ENCODE measurements around the gene TSC22D4. TPM values are rescaled to one million over a fixed set of nuclear protein-coding genes. Genes with fewer than 3 reads are reported as not detected.

TSC22D4 gene
- total and polyA plus RNA-seq, 9 of the 15 experiments (the other 6 are each of a cell fraction or from before 2014, with no cell fraction given): 0.37 to 107 (median 28.7) TPM

DNA sequence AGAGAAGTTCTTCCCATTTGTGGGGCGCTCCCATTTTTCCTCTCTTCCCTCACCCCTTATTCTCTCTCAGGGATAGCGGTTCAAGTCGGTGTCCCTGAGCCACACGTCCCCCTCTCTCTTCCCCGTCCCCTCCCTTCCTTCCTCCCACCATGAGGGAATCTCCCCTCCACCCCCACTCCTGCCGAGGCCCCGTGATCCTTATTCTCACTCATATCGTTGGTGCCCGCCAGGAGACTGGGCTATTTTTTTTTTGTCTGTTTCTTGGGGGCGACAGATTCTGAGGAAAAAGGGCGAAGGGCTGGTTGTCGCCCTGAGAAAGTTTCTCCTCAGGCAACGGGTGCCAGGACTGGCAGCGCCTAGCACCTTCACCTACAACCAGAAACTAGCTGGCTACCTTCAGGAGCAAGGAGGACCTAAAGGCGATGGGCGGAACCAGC is 51.2 kb downstream of the TSC22D4 start (continued):
- TF ChIP-seq HDAC3 (IDR thresholded peaks at IDR 0.05; ENCODE audit: borderline replicate concordance, partially characterized antibody) (no peak), ZNF444 (CRISPR knock-in tag; IDR thresholded peaks at IDR 0.05) (no peak), ZNF354B (CRISPR knock-in tag; IDR thresholded peaks at IDR 0.05) (no peak), GATAD2B (IDR thresholded peaks at IDR 0.05; ENCODE audit: borderline replicate concordance) (no peak; the same call in 1 of the 2 replicates), BCOR (IDR thresholded peaks at IDR 0.05) (no peak), FIP1L1 (IDR thresholded peaks at IDR 0.05; ENCODE audit: low read depth, low read length, poor library complexity, severe bottlenecking) (no peak), ZNF764 (CRISPR knock-in tag; IDR thresholded peaks at IDR 0.05; ENCODE audit: low read depth) (no peak), MIER1 (IDR thresholded peaks at IDR 0.05; ENCODE audit: low read depth) (no peak), NUFIP1 (IDR thresholded peaks at IDR 0.05; ENCODE audit: partially characterized antibody) (no peak), OTX1 (CRISPR knock-in tag; IDR thresholded peaks at IDR 0.05) (no peak), ZNF583 (CRISPR knock-in tag; IDR thresholded peaks at IDR 0.05) (peak; percentile 82; the same call in 1 of the 2 replicates), ZNF121 (CRISPR knock-in tag; conservative IDR thresholded peaks at IDR 0.05) (0 out of 2 replicates have a peak, but pooled peaks have one; percentile 13)
- TF ChIP-seq, protein P1, sequence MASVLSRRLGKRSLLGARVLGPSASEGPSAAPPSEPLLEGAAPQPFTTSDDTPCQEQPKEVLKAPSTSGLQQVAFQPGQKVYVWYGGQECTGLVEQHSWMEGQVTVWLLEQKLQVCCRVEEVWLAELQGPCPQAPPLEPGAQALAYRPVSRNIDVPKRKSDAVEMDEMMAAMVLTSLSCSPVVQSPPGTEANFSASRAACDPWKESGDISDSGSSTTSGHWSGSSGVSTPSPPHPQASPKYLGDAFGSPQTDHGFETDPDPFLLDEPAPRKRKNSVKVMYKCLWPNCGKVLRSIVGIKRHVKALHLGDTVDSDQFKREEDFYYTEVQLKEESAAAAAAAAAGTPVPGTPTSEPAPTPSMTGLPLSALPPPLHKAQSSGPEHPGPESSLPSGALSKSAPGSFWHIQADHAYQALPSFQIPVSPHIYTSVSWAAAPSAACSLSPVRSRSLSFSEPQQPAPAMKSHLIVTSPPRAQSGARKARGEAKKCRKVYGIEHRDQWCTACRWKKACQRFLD (CRISPR knock-in tag; IDR thresholded peaks at IDR 0.05): no peak
- TF ChIP-seq, protein P2, sequence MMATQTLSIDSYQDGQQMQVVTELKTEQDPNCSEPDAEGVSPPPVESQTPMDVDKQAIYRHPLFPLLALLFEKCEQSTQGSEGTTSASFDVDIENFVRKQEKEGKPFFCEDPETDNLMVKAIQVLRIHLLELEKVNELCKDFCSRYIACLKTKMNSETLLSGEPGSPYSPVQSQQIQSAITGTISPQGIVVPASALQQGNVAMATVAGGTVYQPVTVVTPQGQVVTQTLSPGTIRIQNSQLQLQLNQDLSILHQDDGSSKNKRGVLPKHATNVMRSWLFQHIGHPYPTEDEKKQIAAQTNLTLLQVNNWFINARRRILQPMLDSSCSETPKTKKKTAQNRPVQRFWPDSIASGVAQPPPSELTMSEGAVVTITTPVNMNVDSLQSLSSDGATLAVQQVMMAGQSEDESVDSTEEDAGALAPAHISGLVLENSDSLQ (IDR thresholded peaks at IDR 0.05): no peak
- TF ChIP-seq, protein P3, sequence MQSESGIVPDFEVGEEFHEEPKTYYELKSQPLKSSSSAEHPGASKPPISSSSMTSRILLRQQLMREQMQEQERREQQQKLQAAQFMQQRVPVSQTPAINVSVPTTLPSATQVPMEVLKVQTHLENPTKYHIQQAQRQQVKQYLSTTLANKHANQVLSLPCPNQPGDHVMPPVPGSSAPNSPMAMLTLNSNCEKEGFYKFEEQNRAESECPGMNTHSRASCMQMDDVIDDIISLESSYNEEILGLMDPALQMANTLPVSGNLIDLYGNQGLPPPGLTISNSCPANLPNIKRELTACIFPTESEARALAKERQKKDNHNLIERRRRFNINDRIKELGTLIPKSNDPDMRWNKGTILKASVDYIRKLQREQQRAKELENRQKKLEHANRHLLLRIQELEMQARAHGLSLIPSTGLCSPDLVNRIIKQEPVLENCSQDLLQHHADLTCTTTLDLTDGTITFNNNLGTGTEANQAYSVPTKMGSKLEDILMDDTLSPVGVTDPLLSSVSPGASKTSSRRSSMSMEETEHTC (IDR thresholded peaks at IDR 0.05): no peak
- TF ChIP-seq, protein P4, sequence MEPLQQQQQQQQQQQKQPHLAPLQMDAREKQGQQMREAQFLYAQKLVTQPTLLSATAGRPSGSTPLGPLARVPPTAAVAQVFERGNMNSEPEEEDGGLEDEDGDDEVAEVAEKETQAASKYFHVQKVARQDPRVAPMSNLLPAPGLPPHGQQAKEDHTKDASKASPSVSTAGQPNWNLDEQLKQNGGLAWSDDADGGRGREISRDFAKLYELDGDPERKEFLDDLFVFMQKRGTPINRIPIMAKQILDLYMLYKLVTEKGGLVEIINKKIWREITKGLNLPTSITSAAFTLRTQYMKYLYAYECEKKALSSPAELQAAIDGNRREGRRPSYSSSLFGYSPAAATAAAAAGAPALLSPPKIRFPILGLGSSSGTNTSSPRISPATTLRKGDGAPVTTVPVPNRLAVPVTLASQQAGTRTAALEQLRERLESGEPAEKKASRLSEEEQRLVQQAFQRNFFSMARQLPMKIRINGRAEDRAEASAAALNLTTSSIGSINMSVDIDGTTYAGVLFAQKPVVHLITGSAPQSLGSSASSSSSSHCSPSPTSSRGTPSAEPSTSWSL (CRISPR knock-in tag; IDR thresholded peaks at IDR 0.05; ENCODE audit: borderline replicate concordance): 0 out of 2 replicates have a peak, but pooled peaks have one; percentile 10

All from K562 (cell line).